Activated T-helper 17 cell treated with anti-CD3 and anti-CD28 coated beads, Interleukin-2, amount 50 U/mL, for 72 hours (primary cell): ENCODE results near the gene PIP5KL1. TPM values are rescaled to one million over a fixed set of nuclear protein-coding genes. Genes with fewer than 3 reads are reported as not detected.

Experiments used
- ATAC-seq: fragments of 150-1000 bp; cut with Tn5 transposase; replicated peaks from 2 replicates; pipeline ENCODE4 v1.10.0; 2021; ENCODE audit warnings: mild to moderate bottlenecking, moderate library complexity
- H3K27ac Mint-ChIP-seq: one replicate; pipeline ENCODE4 v1.8.0; 2022; ENCODE audit warnings: mixed read lengths
- H3K27me3 Mint-ChIP-seq: one replicate; pipeline ENCODE4 v1.8.0; 2022; ENCODE audit warnings: mixed read lengths
- H3K36me3 Mint-ChIP-seq: one replicate; pipeline ENCODE4 v1.8.0; 2022; ENCODE audit warnings: low read depth, mild to moderate bottlenecking, mixed read lengths
- H3K4me1 Mint-ChIP-seq: one replicate; pipeline ENCODE4 v1.8.0; 2022; ENCODE audit warnings: mixed read lengths
- H3K4me3 Mint-ChIP-seq: one replicate; pipeline ENCODE4 v1.8.0; 2022; ENCODE audit warnings: mild to moderate bottlenecking, mixed read lengths
- H3K9me3 Mint-ChIP-seq: one replicate; pipeline ENCODE4 v1.8.0; 2022; ENCODE audit warnings: mixed read lengths
- total RNA-seq, 2 donors: library from RNA; stranded (reverse); gene quantifications; one replicate each; pipeline ENCODE4 v1.2.3, GENCODE V29; 2022

Gene PIP5KL1
- total RNA-seq, 2 donors from 2014 or later: 2.6 to 3.7 TPM

- peaks cover 4% of the 10 kb centered on the region for H3K4me1 Mint-ChIP-seq
- H3K27me3 Mint-ChIP-seq: no peaks in the 10 kb centered on the region
- no peak overlapping the region for H3K4me3 Mint-ChIP-seq
- no peak for ATAC-seq
- H3K9me3 Mint-ChIP-seq: no peaks in the 10 kb centered on the region
- no peak overlapping the region for H3K27ac Mint-ChIP-seq
- H3K36me3 Mint-ChIP-seq: no peaks in the 10 kb centered on the region
Measured at GRCh38 chr9:127924736-127925444, 5.7 kb downstream of the PIP5KL1 start.

GRCh38 chr9:127923771-127924170 is 6.8 kb downstream of the PIP5KL1 start:
- Mint-ChIP-seq H3K9me3 (no peaks in the 10 kb centered on the region), H3K27me3 (no peaks in the 10 kb centered on the region), H3K4me3 (no peak overlapping the region), H3K4me1 (peaks cover 4% of the 10 kb centered on the region), H3K36me3 (no peaks in the 10 kb centered on the region), H3K27ac (no peak overlapping the region)
- no peak for ATAC-seq

GRCh38 chr9:127923046-127923445 is 7.5 kb downstream of the PIP5KL1 start:
- Mint-ChIP-seq H3K27ac (no peak overlapping the region), H3K9me3 (no peaks in the 10 kb centered on the region), H3K36me3 (no peaks in the 10 kb centered on the region), H3K27me3 (no peaks in the 10 kb centered on the region), H3K4me3 (no peak overlapping the region), H3K4me1 (peaks cover 4% of the 10 kb centered on the region)
- no peak for ATAC-seq

- Mint-ChIP-seq H3K4me1 (peaks cover 4% of the 10 kb centered on the region), H3K27ac (no peak overlapping the region), H3K4me3 (peak overlapping the region; percentile 53), H3K36me3 (no peaks in the 10 kb centered on the region), H3K27me3 (no peaks in the 10 kb centered on the region), H3K9me3 (no peaks in the 10 kb centered on the region)
- peak; percentile 37 for ATAC-seq
Measured at GRCh38 chr9:127921557-127922120, 8.9 kb downstream of the PIP5KL1 start.

- Mint-ChIP-seq H3K27ac (peak overlapping the region; percentile 55), H3K27me3 (no peaks in the 10 kb centered on the region), H3K4me3 (no peak overlapping the region), H3K9me3 (no peaks in the 10 kb centered on the region), H3K36me3 (no peaks in the 10 kb centered on the region), H3K4me1 (peaks cover 4% of the 10 kb centered on the region)
- ATAC-seq: no peak
Measured at GRCh38 chr9:127920794-127921193, 9.8 kb downstream of the PIP5KL1 start.

- Mint-ChIP-seq H3K4me3 (peak overlapping the region; percentile 74), H3K9me3 (no peaks in the 10 kb centered on the region), H3K27ac (peak overlapping the region; percentile 55), H3K27me3 (no peaks in the 10 kb centered on the region), H3K36me3 (no peaks in the 10 kb centered on the region), H3K4me1 (no peaks in the 10 kb centered on the region)
- peak; percentile 39 for ATAC-seq
Measured at GRCh38 chr9:127919253-127919815, 11.2 kb downstream of the PIP5KL1 start.

- Mint-ChIP-seq H3K4me3 (peak overlapping the region; percentile 74), H3K27ac (peak overlapping the region; percentile 55), H3K27me3 (no peaks in the 10 kb centered on the region), H3K9me3 (no peaks in the 10 kb centered on the region), H3K4me1 (no peaks in the 10 kb centered on the region), H3K36me3 (peaks cover 8% of the 10 kb centered on the region)
- ATAC-seq: no peak
Measured at GRCh38 chr9:127918183-127919107, 12.1 kb downstream of the PIP5KL1 start.

GRCh38 chr9:127917603-127918002 is 13.0 kb downstream of the PIP5KL1 start:
- H3K4me1 Mint-ChIP-seq: no peaks in the 10 kb centered on the region
- peak overlapping the region; percentile 74 for H3K4me3 Mint-ChIP-seq
- H3K27me3 Mint-ChIP-seq: no peaks in the 10 kb centered on the region
- ATAC-seq: no peak
- H3K27ac Mint-ChIP-seq: no peak overlapping the region
- H3K9me3 Mint-ChIP-seq: no peaks in the 10 kb centered on the region
- H3K36me3 Mint-ChIP-seq: peaks cover 14% of the 10 kb centered on the region

GRCh38 chr9:127916720-127917581 is 13.6 kb downstream of the PIP5KL1 start, which contains the start of gene ST6GALNAC4:
ST6GALNAC4 (minus strand) TSS chr9:127917041; CDS start chr9:127916419, 622 bp downstream.
- Mint-ChIP-seq H3K27me3 (no peaks in the 10 kb centered on the region), H3K4me1 (no peaks in the 10 kb centered on the region), H3K36me3 (peaks cover 14% of the 10 kb centered on the region), H3K27ac (peak within 1 kb of the TSS; percentile 15), H3K9me3 (no peaks in the 10 kb centered on the region), H3K4me3 (peak within 1 kb of the TSS; percentile 74)
- peak; percentile 96 for ATAC-seq

GRCh38 chr9:127915801-127916719 is 14.5 kb downstream of the PIP5KL1 start:
- Mint-ChIP-seq H3K27me3 (no peaks in the 10 kb centered on the region), H3K27ac (peak overlapping the region; percentile 15), H3K36me3 (peaks cover 20% of the 10 kb centered on the region), H3K4me1 (peaks cover 4% of the 10 kb centered on the region), H3K4me3 (peak overlapping the region; percentile 74), H3K9me3 (no peaks in the 10 kb centered on the region)
- ATAC-seq: no peak

- no peak for ATAC-seq
- no peaks in the 10 kb centered on the region for H3K27me3 Mint-ChIP-seq
- no peaks in the 10 kb centered on the region for H3K9me3 Mint-ChIP-seq
- no peak overlapping the region for H3K27ac Mint-ChIP-seq
- H3K36me3 Mint-ChIP-seq: peaks cover 27% of the 10 kb centered on the region
- peak overlapping the region; percentile 74 for H3K4me3 Mint-ChIP-seq
- H3K4me1 Mint-ChIP-seq: peaks cover 11% of the 10 kb centered on the region
Measured at GRCh38 chr9:127915325-127915752, 15.2 kb downstream of the PIP5KL1 start.

GRCh38 chr9:127913682-127914081 is 16.9 kb downstream of the PIP5KL1 start:
- H3K4me1 Mint-ChIP-seq: peaks cover 11% of the 10 kb centered on the region
- H3K4me3 Mint-ChIP-seq: no peak overlapping the region
- ATAC-seq: no peak
- peaks cover 27% of the 10 kb centered on the region for H3K36me3 Mint-ChIP-seq
- no peak overlapping the region for H3K27ac Mint-ChIP-seq
- no peaks in the 10 kb centered on the region for H3K9me3 Mint-ChIP-seq
- H3K27me3 Mint-ChIP-seq: no peaks in the 10 kb centered on the region

GRCh38 chr9:127912882-127913281 is 17.7 kb downstream of the PIP5KL1 start:
- Mint-ChIP-seq H3K27me3 (no peaks in the 10 kb centered on the region), H3K9me3 (no peaks in the 10 kb centered on the region), H3K36me3 (peaks cover 27% of the 10 kb centered on the region), H3K27ac (peak overlapping the region; percentile 75), H3K4me3 (peak overlapping the region; percentile 27), H3K4me1 (peaks cover 11% of the 10 kb centered on the region)
- no peak for ATAC-seq
